Common myeloid progenitor, CD34-positive (primary cell): ENCODE data around the gene STKLD1.
"Not testable (repeated sequence)": the region's sequence is repeated elsewhere in the genome, so short reads cannot be mapped to it uniquely, and the experiment has no call there.

Experiments used
- CTCF ChIA-PET: fragments of 350-600 bp; sonication (Branson Sonifier 250); formaldehyde crosslinking; loops from one replicate; lab custom pipeline; 2021; ENCODE audit warnings: antibody characterized with exemption; lab: Charles Lee
- POLR2A ChIA-PET: fragments of 350-600 bp; sonication (Branson Sonifier 250); formaldehyde crosslinking; loops from one replicate; lab custom pipeline; 2021; ENCODE audit warnings: antibody characterized with exemption; lab: Charles Lee
- DNase-seq, 3 donors: peaks; one replicate each; pipeline versions ENCODE4 v3.0.0 to v3.0.0-alpha.2; 2013
- H3K27ac ChIP-seq, 2 experiments: 1 replicate in 1 of 2; 2 replicates in 1 of 2; pipeline ENCODE4 v1.7.0; 2013; ENCODE audit warnings: inconsistent platforms in 2 of 2, low read length in 2 of 2, mild to moderate bottlenecking in 2 of 2, low read depth in 1 of 2, moderate library complexity in 1 of 2; ENCODE audit not compliant: severe bottlenecking in 2 of 2, insufficient read depth in 1 of 2, poor library complexity in 1 of 2
- H3K27me3 ChIP-seq, 5 experiments: replicated peaks in 2 of 5; 1 replicate in 3 of 5; 2 replicates in 2 of 5; pipeline versions ENCODE4 v1.6.1 to v1.7.0; 2013; ENCODE audit warnings: low read length in 4 of 5, mild to moderate bottlenecking in 2 of 5, moderate library complexity in 2 of 5, inconsistent platforms in 1 of 5; ENCODE audit not compliant: insufficient read depth in 5 of 5, control insufficient read depth in 4 of 5
- H3K36me3 ChIP-seq, 4 experiments: 1 replicate in 2 of 4; 2 replicates in 2 of 4; pipeline versions ENCODE4 v1.6.1 to v1.7.0; 2013; ENCODE audit warnings: low read length in 3 of 4, control low read depth in 1 of 4, mild to moderate bottlenecking in 1 of 4; ENCODE audit not compliant: control insufficient read depth in 4 of 4, insufficient read depth in 4 of 4
- H3K4me1 ChIP-seq, 4 experiments: 1 replicate in 3 of 4; 2 replicates in 1 of 4; pipeline versions ENCODE4 v1.6.1 to v1.7.1; 2013; ENCODE audit warnings: low read length in 3 of 4, mild to moderate bottlenecking in 3 of 4, control low read depth in 1 of 4, inconsistent platforms in 1 of 4, moderate library complexity in 1 of 4; ENCODE audit not compliant: control insufficient read depth in 4 of 4, insufficient read depth in 4 of 4; ENCODE audit errors: control extremely low read depth in 1 of 4
- H3K4me3 ChIP-seq, 7 experiments: 1 replicate in 4 of 7; 2 replicates in 3 of 7; pipeline versions ENCODE4 v1.5.1 to v1.7.0; 2013; ENCODE audit warnings: mild to moderate bottlenecking in 7 of 7, low read length in 6 of 7, moderate library complexity in 6 of 7, inconsistent platforms in 2 of 7, low read depth in 2 of 7, control low read depth in 1 of 7; ENCODE audit not compliant: insufficient read depth in 4 of 7, control insufficient read depth in 1 of 7; ENCODE audit errors: extremely low read depth in 1 of 7
- H3K9me3 ChIP-seq, 5 experiments: 1 replicate in 4 of 5; 2 replicates in 1 of 5; pipeline versions ENCODE4 v1.6.1 to v1.7.1; 2013; ENCODE audit warnings: low read length in 4 of 5, mild to moderate bottlenecking in 2 of 5, inconsistent platforms in 1 of 5, low read depth in 1 of 5, moderate library complexity in 1 of 5; ENCODE audit not compliant: control insufficient read depth in 4 of 5, insufficient read depth in 2 of 5; ENCODE audit errors: control extremely low read depth in 1 of 5
- whole genome bisulfite sequencing: methylation state at CpG from one replicate; pipeline ENCODE4 v1.1.5; 2013; ENCODE audit not compliant: insufficient coverage; 5-methylcytosine and 5-hydroxymethylcytosine counted together

The STKLD1 gene

GRCh38 chr9:133441571-133441970, 65.4 kb downstream of the STKLD1 start:
- H3K9me3 ChIP-seq: no peaks in the 10 kb centered on the region
- no peak overlapping the region for H3K27ac ChIP-seq
- H3K4me1 ChIP-seq: no peaks in the 10 kb centered on the region
- 92% methylated on average over 4 of the region's 5 CpGs for WGBS
- ChIA-PET CTCF (interaction anchor here (1.0 to 1.8 kb wide), 2 partner anchors 9 to 43 kb away, joined by 3 to 4 read pairs; no protein-coding TSS in a partner anchor), POLR2A (no interaction called here)
- DNase-seq: no peak
- no peaks in the 10 kb centered on the region for H3K36me3 ChIP-seq
- H3K4me3 ChIP-seq: no peak overlapping the region
- H3K27me3 ChIP-seq: no peaks in the 10 kb centered on the region

- Histone ChIP-seq H3K27ac (no peak overlapping the region), H3K36me3 (no peaks in the 10 kb centered on the region), H3K9me3 (no peaks in the 10 kb centered on the region), H3K27me3 (no peaks in the 10 kb centered on the region), H3K4me3 (no peak overlapping the region), H3K4me1 (no peaks in the 10 kb centered on the region)
- POLR2A ChIA-PET: interaction anchor here (1.1 kb wide), 1 partner anchor 63 kb away, joined by 3 read pairs; no protein-coding TSS in a partner anchor
- CTCF ChIA-PET: interaction anchor here (1.2 to 1.8 kb wide), 2 partner anchors 14 to 42 kb away, joined by 4 to 5 read pairs; no protein-coding TSS in a partner anchor
- 96% methylated on average over 5 of the region's 15 CpGs for WGBS
- DNase-seq: no peak
Observed at GRCh38 chr9:133443248-133443647, 67.1 kb downstream of the STKLD1 start.

GRCh38 chr9:133443982-133444381, 67.8 kb downstream of the STKLD1 start:
- DNase-seq: no peak
- POLR2A ChIA-PET: no interaction called here

GRCh38 chr9:133445293-133445969, 69.3 kb downstream of the STKLD1 start:
- ChIA-PET CTCF (interaction anchor here (1.3 kb wide), 1 partner anchor 9 kb away, joined by 4 read pairs; no protein-coding TSS in a partner anchor), POLR2A (no interaction called here)
- WGBS: 90% methylated on average over 21 of the region's 23 CpGs
- Histone ChIP-seq H3K36me3 (no peaks in the 10 kb centered on the region), H3K27ac (no peak overlapping the region), H3K4me3 (no peak overlapping the region), H3K9me3 (no peaks in the 10 kb centered on the region), H3K27me3 (peaks cover 0 to 1% (median 0%) of the 10 kb centered on the region in 5 experiments), H3K4me1 (no peaks in the 10 kb centered on the region)
- DNase-seq: no peak

More at GRCh38 chr9:133443982-133444381, 67.8 kb downstream of the STKLD1 start:
- WGBS: 99% methylated on average over 7 of the region's 8 CpGs
- peaks cover 0 to under 1% (median 0%) of the 10 kb centered on the region in 5 experiments for H3K27me3 ChIP-seq
- H3K9me3 ChIP-seq: no peaks in the 10 kb centered on the region
- H3K4me3 ChIP-seq: no peak overlapping the region
- CTCF ChIA-PET: interaction anchor here (1.2 kb wide), 1 partner anchor 14 kb away, joined by 5 read pairs; no protein-coding TSS in a partner anchor
- H3K4me1 ChIP-seq: no peaks in the 10 kb centered on the region
- H3K27ac ChIP-seq: no peak overlapping the region
- no peaks in the 10 kb centered on the region for H3K36me3 ChIP-seq

GRCh38 chr9:133448487-133448972, 72.4 kb downstream of the STKLD1 start:
- Histone ChIP-seq H3K36me3 (no peaks in the 10 kb centered on the region), H3K9me3 (no peaks in the 10 kb centered on the region), H3K27me3 (peaks cover 0 to 1% (median 0%) of the 10 kb centered on the region in 5 experiments), H3K4me3 (no peak overlapping the region), H3K4me1 (no peaks in the 10 kb centered on the region), H3K27ac (no peak overlapping the region)
- 86% methylated on average over 10 of the region's 13 CpGs for WGBS
- POLR2A ChIA-PET: no interaction called here
- CTCF ChIA-PET: interaction anchor here (0.6 kb wide), 1 partner anchor 38 kb away, joined by 3 read pairs; no protein-coding TSS in a partner anchor
- DNase-seq: no peak

- ChIA-PET POLR2A (no interaction called here), CTCF (no interaction called here)
- Histone ChIP-seq H3K27ac (no peak overlapping the region), H3K4me1 (peaks cover 0 to 3% (median 0%) of the 10 kb centered on the region in 4 experiments), H3K27me3 (peaks cover 0 to 1% (median 0%) of the 10 kb centered on the region in 5 experiments), H3K9me3 (no peaks in the 10 kb centered on the region), H3K4me3 (no peak overlapping the region), H3K36me3 (no peaks in the 10 kb centered on the region)
- WGBS: 97% methylated on average over 11 of the region's 12 CpGs
- DNase-seq: no peak
Observed at GRCh38 chr9:133449760-133450159, 73.6 kb downstream of the STKLD1 start.

GRCh38 chr9:133451865-133452264, 75.7 kb downstream of the STKLD1 start:
- H3K27ac ChIP-seq, POLR2A ChIA-PET, H3K4me3 ChIP-seq, H3K4me1 ChIP-seq, H3K27me3 ChIP-seq, H3K9me3 ChIP-seq, H3K36me3 ChIP-seq: not testable (repeated sequence)
- peak in 2 of 3 donors; percentile 31 to 45 for DNase-seq
- CTCF ChIA-PET: interaction anchor here (1.4 kb wide), 1 partner anchor 19 kb away, joined by 3 read pairs; no protein-coding TSS in a partner anchor
- 100% methylated on average over 5 of the region's 5 CpGs for WGBS
